ENCODE measurements around the gene MIB2. TPM values are rescaled to one million over a fixed set of nuclear protein-coding genes. Genes with fewer than 3 reads are reported as not detected.

MIB2 gene
- polyA plus RNA-seq, 3 donors, result 46.2 to 72.1 (median 56.6) TPM

DNA sequence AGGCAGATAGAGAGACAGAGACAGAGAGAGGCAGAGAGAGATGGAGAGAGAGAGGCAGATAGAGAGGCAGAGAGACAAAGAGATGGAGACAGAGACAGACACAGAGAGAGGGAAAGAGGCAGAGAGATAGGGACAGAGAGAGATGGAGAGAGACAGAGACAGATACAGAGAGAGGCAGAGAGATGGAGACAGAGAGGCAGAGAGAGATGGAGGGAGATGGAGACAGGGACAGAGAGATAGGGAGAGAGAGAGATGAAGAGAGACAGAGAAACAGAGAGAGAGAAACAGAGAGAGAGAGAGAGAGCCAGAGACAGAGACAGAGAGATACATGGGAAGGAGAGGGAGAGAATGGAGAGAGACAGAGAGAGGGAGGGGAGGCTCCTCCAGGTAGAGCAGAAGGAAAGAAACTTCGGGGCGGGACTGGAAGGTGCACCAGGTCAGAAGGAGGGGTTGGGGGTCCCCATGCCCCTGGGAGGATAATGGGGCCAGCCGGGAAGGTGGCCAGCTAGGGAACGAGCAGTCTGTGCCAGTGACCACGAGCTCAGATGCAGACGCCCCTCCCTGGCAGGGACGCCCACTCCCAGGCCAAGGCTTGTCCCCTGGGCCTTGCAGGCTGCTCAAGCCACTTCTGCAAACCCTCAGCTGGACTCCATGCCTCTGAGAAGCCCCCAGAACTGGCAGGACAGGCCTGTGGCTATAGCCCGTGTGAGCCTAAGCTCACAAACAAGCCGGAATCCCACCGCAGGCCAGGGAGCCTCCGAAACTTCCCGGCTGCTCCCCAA, 18.6 kb upstream of the MIB2 start:
- DNase-seq, result no peak

DNA sequence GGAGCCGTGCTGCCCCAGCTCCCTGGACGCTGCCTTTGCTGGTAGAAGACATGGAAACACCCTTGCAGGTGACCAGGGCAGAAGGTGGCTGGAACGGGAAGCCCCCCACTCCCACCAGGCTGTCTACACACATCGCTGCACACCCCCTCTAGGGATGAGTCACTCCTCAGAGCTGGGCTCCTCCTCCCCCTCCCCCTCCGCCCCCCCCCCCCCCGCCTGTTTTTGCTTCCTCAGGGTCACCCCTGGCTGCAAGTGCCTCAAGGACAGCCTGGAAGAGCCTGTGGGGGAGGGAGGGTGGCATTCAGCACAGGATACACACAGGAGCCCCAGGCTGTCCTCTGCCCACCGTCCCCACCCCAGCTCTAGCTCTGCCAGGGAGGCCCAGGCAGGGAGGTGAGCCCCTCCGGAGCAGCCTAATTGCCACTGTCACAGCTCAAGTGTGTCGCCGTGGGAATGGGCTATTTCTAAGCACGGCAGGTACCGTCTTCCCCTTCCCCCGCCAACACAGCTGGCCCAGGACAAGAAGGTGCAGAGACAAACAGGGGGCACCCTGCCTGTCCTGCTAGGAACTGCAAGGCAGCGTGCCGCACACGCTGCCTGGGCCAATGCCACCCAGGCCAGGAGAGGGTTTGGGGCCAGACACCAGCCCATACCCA, 17.9 kb upstream of the MIB2 start:
- no peak for DNase-seq

DNA sequence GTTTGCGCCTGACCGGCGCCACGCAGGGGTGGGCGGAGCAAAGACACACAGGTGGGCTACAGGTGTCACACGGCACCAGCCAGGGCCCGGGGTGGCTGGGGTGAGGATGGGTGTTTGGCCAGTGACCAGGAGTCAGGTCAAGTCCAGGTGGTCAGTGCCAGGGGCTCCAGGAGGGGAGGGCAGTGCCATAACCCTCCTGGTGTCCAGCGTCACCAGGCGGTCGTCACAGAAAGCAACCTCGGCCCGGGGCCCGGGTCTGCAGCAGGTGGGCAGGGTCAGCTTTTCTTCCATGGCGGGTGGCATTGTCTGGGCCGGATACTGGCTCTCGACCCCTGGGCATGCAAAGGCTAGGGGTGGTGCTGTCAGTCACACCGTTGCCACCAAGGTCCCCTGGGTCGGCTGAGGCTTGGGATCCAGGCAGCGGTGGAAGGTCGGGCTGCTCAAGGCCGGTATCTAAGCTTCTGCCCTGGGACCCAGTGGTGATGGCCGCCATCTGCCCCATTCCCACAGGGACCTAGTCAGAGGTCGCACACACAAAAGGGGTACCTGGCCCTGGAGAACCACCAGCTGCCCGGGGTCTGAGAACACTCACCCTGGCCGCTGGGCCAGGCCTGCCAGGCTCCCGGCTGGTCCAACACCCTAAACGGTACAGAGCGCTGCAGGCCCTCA, 17.1 kb upstream of the MIB2 start:
- DNase-seq, result no peak

DNA sequence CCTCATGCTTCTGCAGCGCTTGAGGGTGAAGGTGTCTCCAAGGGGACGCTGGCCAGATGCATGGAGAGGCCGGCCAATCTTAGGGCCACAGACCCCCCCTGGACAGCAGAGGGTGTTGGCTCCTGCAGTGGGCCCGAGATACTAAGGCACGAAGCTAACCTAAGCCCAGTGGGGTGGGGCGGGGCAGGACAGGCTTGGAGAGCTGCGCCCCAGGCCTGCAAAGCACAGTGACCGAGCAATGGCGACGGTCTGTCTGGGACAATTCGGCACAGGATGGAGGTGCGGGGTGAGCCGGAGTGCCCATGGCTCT, 16.6 kb upstream of the MIB2 start:
- no peak for DNase-seq

DNA sequence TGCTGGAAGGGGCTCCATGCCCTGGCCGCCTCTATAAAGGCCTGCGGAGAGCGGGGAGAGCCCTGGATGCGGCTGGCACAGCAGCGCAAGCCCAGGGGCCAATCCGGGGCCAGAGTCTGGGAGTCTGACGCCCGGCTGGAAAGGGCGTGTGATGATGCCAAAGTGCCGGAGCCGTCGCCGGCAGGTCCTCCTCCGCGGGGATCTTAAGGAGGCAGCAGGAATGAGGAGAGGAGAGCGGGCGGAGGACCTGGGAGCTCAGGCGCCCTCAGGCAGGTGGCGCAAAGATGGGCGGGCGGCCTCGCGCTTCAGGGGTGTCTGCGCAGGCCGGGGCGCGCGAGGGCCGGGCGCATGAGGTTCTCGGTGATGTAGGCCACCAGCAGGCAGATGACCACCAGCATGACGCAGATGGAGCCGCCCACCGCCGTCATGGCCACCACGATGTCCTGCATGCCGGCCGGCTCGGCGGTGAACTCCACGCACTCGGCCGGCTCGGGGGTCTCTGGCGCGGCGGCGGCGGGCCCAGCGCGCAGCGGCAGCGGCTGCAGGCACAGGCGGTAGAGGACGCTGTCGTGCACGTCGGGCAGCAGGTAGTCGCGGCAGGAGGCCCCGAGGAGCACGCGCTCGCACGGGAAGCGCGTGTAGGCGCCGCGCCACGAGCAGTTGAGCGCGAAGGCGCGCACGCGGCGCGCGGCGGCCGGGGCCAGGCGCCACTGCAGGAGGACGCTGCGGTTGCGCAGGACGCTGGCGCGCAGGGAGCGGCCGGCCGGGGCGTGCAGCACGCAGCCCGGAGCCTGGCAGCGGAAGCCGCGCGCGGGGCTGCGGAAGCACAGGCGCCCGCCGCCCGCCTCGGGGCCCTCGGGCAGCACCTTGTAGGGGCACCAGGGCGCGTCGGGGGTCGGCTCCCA, 16.0 kb upstream of the MIB2 start:
- no peak for DNase-seq

GRCh38 chr1:1599935-1600860, 15.1 kb upstream of the MIB2 start, which contains the start of gene FNDC10:
Gene FNDC10, minus strand, starts transcription at chr1:1600135. Its CDS starts 120 bp downstream, at chr1:1600015.
- DNase-seq, result no peak

GRCh38 chr1:1600861-1601563, 14.3 kb upstream of the MIB2 start:
- no peak for DNase-seq

DNA sequence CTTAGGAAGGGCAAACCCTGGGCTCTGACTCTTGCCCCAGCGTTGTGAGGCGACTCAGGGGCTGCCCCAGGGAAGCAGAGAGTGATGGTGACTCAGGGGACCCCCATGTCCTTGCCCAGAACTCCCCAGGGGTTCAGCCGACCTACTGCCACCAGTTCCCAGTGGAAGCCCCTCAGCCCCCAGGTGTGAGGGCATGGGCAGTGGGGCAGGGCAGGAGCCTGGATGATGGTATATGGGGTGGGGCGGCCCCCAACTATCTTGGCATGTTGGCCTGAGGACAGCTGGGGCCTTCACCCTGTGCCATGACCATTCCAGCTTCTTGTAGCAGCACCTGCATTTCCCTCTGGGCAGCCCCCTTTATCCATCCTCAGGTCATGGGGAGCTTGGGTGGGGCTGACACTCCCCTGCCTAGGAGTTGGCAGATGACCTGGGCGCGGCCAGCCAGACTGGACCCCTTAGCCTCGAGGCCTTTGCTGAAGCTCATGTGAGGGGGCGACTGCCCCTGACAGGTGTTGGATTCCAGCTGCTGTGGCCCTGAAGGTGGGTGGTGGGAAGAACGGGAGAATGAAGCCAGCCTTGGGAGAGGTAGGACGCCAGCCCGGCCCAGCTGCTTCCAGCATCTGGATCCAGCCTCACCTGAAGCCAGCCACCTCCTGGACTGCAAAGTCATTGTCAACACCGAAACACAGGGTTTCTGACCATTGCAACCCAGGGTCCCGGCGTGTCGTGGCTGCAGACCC, 13.6 kb upstream of the MIB2 start:
- DNase-seq, result no peak

- DNase-seq, result no peak
Measured at GRCh38 chr1:1602304-1602967, 12.9 kb upstream of the MIB2 start.

DNA sequence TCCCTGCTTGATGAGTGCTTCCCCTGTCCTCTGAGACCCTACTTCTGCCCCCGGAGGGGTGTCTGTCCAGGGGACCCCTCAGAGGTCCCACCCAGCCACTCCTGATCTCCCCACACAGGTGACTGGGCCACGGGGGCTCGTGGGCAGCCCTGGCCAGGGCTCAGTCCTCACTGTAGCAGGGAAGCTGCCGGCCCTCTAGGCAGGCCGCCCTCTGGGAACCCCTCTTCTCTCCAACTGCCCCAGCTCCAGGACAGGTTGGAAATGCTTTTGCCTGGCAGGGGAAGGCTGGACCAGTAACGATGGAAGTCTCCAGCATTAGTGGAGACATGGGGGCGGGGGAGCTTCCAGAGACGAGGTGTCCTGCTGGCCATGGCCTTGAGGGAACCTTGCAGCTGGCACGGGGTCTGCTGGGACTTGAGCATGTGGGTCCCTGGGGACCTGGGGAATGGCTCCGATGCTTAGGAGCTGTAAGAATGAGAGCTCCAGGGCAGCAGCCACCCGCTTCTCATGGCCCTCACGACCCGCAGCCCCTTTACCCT, 12.3 kb upstream of the MIB2 start:
- DNase-seq, result no peak

DNA sequence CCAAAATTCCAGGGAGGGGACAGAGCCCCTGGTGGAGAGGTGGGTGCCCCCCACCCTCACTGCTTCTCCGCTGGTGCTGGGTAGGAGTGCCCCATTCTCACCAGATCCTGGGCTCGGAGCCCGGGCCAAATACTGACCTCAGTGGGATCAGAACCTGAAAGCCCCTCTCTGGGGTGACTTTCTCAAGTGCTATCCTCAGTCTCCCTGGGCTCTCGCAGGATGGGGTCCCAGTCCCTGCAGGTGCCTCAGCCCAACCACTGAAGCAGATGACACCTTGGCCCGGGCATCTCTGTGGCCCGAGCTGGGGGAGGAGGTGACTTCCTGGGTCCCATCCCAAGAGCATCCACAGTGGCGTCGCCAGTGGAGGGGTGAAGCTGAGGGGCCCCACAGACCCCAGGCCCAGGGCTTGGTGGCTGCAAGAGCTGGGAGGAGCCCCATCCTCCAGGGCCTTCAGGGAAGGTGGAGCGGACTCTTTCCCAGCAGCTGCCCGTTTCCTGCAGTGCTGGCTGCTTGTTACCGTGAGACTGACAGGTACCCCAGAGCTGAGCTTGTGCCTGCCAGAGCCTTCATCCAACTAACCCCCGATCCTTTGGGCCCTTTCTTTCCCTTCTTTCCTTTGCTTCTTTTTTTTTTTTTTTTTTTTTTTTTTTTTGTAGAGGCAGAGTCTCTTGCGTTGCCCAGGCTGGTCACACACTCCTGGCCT, 11.5 kb upstream of the MIB2 start:
- DNase-seq, result no peak

DNA sequence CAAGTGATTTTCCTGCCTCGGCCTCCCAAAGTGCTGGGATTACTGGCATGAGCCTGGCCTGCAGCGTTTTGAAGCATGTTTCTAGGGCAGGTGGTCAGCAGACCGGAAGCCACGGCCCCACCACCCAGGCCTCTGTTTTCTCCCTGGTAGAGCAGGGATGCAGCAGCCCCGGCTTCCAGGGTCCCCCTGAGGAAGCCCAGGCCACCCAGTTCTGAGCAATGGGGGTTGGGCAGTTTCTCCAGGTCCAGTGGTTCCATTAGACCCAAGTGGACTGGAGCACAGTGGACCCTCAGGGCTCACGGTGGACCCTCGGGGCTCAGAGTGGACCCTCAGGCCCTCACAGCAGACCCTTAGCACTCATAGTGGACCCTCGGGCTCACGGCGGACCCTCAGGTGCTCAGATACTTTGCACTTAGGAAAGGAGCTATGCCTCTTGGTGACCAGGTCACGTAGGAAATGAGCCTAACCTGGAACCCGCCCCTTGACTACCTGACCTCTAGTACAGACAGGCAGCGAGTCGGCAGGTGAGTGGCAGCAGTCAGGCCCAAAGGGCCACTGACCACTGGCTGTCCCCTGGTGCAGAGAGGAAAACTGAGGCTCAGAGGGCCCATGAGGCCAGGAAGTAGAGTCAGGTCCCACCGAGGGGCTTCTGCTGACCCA, 10.8 kb upstream of the MIB2 start:
- DNase-seq, result no peak

DNA sequence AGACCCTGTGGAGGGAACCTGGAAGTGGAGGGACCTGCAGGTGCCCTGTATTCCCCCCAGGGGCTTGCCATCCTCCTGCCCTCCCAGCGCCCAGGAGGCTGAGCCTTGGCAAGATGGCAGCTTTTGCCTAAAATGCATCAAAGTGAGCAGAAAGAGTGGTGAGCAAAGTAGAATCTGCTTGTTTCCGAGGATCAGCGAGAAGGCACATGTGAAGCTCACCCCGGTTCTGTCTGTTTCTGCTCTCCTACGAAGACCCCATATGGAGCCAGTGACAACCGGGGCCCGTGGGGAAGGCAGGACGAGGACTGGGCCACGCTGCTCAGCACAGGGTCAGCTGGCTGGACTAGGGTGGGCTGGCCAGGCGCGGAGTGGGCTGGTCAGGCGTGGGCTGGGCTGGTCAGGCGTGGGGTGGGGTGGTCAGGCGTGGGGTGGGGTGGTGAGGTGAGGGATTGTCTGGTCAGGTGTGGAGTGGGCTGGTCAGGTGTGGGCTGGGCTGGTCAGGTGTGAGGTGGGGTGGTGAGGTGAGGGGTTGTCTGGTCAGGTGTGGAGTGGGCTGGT, 10.2 kb upstream of the MIB2 start:
- DNase-seq, result no peak

DNA sequence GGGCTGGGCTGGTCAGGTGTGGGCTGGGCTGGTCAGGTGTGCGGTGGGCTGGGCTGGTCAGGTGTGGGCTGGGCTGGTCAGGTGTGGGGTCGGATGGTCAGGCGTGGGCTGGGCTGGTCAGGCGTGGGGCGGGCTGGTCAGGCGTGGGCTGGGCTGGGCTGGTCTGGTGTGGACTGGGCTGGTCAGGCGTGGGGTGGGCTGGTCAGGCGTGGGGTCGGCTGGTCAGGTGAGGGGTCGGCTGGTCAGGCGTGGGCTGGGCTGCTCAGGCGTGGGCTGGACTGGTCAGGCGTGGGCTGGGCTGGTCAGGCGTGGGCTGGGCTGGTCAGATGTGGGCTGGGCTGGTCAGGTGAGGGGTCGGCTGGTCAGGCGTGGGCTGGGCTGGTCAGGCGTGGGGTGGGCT, 9.6 kb upstream of the MIB2 start:
- DNase-seq, result no peak

GRCh38 chr1:1606232-1606631, 9.1 kb upstream of the MIB2 start:
- DNase-seq, result no peak

DNA sequence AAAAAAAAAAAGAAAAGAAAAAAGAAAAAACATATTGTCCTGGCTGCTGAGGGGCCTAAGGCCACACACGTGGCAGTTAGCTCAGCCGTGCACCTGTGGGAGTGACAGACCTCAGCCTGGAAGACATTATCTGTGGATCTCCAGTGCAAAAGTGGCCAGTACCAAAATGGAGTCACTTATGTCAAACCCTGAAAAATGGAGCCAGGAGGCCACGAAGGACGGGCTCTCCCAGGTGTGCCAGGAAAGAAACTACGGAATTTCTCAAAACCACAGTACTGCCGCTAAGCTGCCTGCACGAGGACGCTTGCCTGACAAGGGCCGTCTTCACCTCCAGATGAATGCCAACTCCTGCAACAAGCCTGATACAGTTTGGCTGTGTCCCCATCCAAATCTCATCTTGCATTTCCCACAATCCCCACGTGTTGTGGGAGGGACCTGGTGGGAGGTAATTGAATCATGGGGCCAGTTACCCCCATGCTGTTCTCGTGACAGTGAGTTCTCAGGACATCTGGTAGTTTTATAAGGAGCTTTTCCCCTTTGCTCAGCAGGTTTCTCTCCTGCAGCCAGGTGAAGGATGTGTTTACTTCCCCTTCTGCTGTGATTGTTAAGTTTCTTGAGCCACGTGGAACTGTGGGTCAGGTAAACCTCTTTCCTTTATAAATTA, 5.3 kb upstream of the MIB2 start:
- DNase-seq, result no peak

DNA sequence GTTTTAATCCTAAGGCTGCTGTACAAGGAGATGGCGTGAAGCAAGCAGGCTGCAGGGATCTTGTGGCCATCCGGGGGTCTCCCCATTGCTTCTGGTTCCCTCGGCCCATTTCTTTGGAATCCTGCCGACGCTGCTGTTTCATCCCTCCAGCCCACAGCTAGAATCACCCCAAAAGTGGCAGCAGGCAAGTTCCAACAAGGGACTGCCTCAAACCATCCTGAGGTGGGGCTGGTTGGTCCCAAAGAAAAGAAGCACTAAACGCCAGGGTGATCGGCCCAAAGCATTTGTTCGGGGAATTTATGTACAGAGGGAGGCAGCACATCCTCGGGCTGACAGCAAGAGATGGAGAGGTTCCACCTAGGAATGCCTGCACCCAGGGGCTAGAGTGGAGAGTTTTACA, 4.5 kb upstream of the MIB2 start:
- no peak for DNase-seq

All from renal pelvis (tissue), 4 donors.